Fibroblast of upper back skin (primary cell): ENCODE results near the gene SLC9C2.
A peak's percentile ranks its signal among the peaks of the same experiment; 100 is the strongest.
"Not testable (repeated sequence)": the region's sequence is repeated elsewhere in the genome, so short reads cannot be mapped to it uniquely, and the experiment has no call there.

Experiments used
- DNase-seq: peaks from one replicate; pipeline ENCODE4 v3.0.0-alpha.2; 2013

The SLC9C2 gene

DNA sequence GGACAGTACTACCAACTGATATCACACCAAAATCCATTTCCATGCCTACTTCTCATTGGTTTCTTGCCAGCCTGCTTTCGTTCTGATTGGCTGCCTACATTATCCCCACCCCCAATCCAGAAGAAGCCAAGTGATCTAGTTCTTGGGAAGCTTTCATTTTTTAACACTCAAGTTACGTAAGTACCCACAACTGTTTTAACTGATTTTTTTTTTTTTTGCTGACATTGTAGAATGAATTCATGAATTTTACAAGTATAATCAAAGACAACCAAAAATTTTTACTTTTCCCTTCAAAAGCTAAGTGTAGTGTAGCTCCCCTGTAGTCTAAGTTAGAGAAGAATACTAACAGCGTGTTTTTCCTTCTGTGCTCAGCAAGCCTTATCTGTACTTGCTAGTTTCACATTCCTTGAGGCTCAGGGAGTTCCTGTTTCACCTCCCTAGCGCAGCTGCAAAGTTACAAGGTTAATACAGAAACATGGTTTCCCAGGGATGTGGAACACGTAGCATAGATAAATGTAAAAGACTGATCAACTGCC, at the start of gene SLC9C2:
Gene SLC9C2 (minus strand): TSS at position 17 of the 536 bp plus-strand sequence. CDS start 1,296 bp downstream, outside the sequence.
- peak; percentile 1 for DNase-seq

DNA sequence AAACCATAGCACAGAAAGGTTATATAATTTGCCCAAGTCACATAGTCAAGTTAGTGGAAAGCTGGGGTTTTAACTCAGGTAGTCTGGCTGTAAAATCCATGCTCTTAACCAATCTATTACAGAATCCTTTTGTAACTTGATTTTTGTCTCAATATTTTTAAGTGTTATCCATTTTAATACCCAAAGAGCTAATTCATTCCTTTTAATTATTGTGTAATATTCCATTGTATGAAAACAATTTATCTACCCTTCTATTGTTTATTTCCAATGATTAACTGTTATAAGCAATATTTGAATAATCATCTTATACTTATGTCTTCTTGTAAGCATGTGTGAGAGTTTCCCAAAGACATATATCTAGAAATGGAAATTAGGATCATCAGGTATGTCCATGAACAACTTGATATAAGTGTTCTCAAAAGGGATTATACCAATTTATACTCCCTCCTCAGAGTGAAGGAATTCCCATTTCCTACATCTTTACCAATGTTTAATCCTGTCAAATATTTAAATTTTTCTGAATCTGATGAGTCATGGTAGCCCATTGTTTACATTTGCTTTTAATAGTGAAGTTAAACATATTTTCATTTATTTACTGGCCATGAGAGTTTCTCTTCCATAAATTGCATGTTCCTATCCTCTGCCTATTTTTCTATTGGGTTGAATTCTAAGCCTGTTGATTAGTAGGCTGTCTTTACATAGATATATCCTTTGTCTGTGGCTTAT, 46.2 kb upstream of the SLC9C2 start:
- no peak for DNase-seq

- DNase-seq: no peak
Observed at GRCh38 chr1:173646656-173647055, 43.8 kb upstream of the SLC9C2 start.

GRCh38 chr1:173642450-173643139, 39.7 kb upstream of the SLC9C2 start:
- not testable (repeated sequence) for DNase-seq

- no peak for DNase-seq
Observed at GRCh38 chr1:173639102-173639501, 36.2 kb upstream of the SLC9C2 start.

GRCh38 chr1:173638043-173639021, 35.5 kb upstream of the SLC9C2 start:
- DNase-seq: no peak

DNA sequence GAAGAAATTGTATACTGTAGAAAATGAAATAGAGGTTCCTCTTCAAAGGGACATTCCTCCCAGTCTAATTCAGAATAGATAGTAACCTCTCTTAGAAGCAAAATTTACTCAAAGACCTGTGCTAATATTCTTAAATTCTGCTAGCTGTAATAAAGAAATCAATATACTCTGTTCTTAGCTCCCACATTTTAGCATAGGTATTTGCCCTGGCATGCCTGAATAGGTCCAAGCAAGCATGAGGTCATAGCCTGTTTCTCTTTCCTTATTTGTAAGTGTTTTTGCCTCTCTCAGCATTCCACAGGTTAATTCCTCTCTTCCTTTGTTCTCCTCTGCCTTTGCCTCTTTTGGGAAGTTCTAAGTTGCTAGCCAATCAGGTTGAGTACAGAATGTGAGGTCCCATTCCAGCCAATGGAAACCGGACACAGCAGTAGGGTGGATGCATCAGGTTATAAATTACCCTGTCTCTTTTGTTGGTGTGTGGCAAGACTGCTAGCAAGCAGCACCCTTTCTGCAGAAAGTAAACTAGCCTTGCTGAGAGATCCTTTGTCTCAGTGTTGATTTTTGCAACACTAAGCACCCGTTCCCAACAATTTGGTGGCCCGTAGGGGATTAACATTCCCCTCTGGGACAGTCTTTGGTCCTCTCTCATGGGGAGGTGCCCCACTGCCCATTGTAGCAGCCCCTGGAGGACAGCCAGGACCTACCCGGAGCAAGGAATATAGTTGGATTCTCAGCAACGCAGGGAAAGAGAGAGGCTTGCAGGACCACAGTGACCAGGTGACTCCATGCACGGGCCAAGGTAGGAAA, 34.6 kb upstream of the SLC9C2 start:
- not testable (repeated sequence) for DNase-seq

- DNase-seq: no peak
Observed at GRCh38 chr1:173635116-173635515, 32.2 kb upstream of the SLC9C2 start, which contains the start of gene TEX50. Gene TEX50, plus strand, starts transcription at chr1:173635338. Its CDS starts 184 bp downstream, at chr1:173635522.

GRCh38 chr1:173628888-173629287, 26.0 kb upstream of the SLC9C2 start:
- no peak for DNase-seq

DNA sequence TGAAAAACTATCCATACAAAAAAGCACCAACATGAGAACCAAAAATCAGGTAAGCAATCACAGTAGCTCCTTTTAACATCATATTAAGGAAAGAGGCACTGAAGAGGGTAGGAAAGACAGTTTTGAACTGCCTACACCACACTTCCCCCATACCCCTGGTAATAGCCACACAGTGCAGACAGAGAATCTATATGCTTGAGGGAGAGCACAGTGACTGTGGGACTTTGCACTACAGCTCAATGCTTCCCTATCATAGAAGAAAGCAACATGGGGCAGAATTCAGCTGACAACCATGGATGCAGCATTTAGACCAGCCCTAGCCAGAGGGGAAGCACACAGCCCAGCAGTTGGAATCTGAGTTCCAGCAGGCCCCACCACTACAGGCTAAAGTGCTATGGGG, 24.4 kb upstream of the SLC9C2 start:
- DNase-seq: no peak

DNA sequence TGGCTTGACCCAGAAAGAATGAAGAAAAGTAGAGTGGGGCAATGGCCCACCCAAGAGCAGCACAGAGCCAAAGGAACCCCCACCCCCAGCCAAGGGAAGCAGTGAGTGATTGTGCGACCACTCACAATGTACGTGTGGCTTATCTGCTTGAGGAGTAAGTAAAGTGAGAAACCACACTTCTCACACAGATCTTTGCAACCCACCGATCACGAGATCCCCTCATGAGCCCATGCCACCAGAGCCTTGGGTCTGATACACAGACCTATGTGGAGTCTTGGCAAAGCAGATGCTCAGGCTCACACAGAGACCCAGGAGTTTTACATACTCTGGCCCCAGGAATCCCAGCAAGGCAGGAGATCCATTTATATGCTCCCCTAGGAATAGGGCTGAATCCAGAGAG, 14.0 kb upstream of the SLC9C2 start:
- DNase-seq: no peak

DNA sequence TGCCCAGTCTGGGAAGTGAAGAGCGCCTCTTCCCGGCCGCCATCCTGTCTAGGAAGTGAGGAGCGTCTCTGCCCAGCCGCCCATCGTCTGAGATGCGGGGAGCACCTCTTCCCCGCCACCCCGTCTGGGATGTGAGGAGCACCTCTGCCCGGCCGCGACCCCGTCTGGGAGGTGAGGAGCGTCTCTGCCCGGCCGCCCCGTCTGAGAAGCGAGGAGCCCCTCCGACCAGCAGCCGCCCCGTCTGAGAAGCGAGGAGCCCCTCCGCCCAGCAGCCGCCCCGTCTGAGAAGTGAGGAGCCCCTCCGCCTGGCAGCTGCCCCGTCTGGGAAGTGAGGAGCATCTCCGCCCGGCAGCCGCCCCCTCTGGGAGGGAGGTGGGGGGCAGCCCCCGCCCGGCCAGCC, 10.2 kb upstream of the SLC9C2 start:
- DNase-seq: not testable (repeated sequence)

DNA sequence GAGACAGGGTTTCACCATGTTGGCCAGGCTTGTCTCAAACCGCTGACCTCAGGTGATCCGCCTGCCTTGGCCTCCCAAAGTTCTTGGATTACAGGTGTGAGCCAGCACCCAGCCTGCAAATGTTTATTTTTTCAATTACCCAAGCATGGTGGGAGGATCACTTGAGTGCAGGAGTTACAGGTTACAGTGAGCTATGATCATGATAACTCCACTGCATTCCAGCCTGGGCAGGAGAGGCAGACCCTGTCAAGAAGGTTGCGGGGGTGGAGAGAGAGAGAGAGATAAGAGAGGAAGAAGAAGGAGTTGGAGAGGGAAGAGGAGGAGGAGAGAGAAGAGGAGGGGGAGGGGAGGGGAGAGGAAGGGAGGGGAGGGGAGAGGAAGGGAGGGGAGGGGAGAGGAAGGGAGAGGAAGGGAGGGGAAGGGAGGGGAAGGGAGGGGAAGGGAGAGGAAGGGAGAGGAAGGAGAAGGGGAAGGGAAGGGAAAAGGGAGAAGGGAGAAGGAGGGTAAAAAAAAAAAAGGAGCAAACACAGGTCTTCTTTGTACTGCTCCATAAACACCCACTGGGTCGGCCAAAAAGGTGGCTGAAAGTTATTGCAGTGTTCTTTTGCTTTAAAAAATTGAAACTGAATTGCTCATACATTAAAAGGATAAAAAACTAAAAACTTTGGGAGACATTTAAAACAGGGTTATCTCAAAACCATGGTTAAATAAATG, 5.8 kb upstream of the SLC9C2 start:
- no peak for DNase-seq

DNA sequence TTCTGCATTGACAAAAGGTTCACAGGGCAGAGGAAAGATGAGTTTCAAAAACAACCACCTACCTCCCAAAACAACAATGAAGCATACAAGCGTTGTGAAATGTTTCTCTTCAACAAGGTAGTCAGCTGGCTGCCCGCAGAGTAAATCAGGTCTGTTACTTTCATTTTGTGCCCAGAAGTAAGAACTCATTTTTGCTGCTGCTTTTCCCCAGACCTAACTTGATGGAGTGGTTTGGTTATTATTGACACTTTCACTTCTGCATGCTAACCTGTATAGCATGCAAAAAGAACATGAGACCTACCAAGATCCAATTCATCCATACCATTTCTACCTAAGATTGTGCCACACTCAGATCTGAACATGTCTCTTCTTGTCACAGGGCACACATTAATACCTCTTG, 1.3 kb downstream of the SLC9C2 start:
- DNase-seq: no peak

DNA sequence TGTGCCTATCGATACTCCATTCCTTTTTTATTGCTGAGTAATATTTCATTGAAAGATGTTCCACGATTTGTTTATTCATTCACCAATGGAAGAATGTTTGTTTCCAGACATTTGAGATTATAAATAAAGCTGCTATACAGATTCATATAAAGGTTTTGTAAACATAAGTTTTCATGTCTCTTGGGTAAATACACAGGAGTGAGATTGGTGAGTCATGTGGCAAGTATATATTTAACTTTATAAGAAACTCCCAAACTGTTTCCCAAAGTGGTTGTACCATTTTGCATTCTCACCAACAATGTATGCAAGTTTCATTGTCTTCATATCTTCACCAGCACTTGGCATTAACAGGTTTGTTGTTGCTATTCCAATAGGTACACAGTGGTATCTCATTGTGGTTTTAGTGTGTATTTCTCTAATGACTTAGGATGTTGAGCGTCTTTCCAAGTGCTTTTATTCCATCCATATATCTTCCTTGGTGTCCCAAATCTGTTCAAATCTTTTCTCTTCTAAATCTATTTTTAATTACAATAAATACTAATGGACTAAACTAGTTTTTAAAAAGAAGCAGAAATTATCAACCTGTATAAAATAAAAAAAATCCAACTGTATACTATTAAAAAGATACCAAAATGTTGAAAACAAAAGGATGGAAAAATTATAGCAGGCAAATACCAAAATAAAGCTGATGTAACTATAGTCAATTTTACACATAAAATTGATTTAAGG, 6.6 kb downstream of the SLC9C2 start:
- DNase-seq: no peak

DNA sequence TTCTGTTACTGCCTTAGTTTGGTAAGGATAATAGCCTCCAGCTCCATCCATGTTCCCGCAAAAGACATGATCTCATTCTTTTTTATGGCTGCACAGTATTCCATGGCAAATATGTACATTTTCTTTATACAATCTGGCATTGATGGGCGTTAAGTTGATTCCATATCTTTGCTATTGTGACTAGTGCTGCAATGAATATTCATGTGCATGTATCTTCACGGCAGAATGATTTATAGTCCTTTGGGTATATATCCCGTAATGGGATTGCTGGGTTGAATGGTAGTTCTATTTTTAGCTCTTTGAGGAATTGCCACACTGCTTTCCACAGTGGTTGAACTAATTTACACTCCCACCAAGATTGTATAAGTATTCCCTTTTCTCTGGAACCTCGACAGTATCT, 11.7 kb downstream of the SLC9C2 start:
- DNase-seq: not testable (repeated sequence)

DNA sequence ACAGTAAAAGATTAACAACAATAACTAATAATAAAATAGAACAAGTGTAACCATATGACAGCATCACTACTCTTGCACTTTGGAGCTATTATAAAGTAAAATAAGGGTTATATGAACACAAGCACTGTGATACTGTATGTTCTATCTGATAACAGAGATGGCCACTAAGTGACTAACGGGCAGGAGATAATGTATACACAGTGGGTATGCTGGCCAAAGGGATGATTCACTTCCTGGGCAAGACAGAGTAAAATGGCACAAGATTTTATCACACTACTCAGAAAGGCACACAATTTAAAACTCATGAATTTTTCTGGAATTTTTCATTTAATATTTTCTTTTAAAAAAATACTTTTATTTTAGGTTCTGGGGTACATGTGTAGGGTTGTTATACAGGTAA, 12.3 kb downstream of the SLC9C2 start:
- no peak for DNase-seq

DNA sequence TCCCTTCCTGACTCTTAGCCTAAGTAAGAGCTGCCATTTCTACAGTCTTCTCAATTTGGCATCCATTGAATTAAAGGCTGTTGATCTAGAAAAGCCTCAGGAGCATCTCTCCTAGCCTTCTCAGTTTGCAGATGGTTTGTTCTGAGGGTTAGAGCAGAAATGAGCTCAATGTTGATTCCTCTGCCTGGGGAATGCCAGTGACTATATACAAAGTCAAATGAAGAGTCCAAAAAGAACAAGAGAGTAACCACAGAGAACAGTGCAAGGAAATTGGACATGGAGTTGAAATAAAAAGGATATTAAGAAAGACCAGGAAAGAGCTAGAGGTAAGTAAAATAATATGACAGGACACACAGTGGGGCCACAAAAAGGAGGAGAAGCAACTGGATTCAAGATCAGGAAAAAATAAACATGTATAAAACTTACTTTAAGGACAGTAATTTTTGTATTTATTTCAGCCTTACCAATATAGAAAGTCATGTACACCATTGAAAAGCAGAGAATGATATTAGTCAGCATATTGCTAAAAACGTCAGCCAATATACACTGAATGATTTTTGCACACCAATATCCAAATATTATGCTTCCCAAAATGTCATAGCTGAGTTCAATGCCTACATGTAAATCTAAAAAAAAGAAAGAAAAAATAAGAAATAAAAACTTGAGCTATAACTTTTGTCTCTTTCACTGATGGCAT, 21.3 kb downstream of the SLC9C2 start:
- no peak for DNase-seq

GRCh38 chr1:173580658-173581057, 22.2 kb downstream of the SLC9C2 start:
- DNase-seq: no peak

DNA sequence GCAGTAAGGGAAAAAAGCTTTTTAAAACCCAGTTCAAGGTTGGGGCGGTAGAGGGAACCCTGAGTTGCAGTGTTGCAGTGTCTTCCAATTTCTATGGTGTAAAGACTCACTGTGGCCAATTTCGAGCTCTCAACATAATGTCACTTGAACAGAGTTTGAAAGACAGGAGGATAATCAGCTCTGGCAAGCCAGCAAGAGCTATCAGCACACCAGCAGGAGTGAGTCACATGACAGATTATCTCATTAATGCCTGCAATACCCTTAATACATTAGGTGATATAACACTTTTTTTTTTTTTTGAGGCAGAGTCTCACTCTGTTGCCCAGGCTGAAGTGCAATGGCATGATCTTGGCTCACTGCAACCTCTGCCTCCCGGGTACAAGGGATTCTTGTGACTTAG, 22.8 kb downstream of the SLC9C2 start:
- DNase-seq: no peak
